ENCODE data around the gene BUB1. TPM values are rescaled to one million over a fixed set of nuclear protein-coding genes. Genes with fewer than 3 reads are reported as not detected.
"Not testable (repeated sequence)": the region's sequence is repeated elsewhere in the genome, so short reads cannot be mapped to it uniquely, and the experiment has no call there.

Gene BUB1
- total and polyA plus RNA-seq, 2 experiments from 2014 or later = 13.0 to 21.3 TPM

- H4K20me1 ChIP-seq (ENCODE audit: insufficient read depth); H2AFZ ChIP-seq; H3F3A ChIP-seq (ENCODE audit: insufficient read depth); H3K9ac ChIP-seq; H3K4me2 ChIP-seq (ENCODE audit: unreplicated experiment); H3K4me1 ChIP-seq (ENCODE audit: insufficient read depth); H3K27ac ChIP-seq; in situ Hi-C loops (cut with MboI); H3K4me3 ChIP-seq; H3K79me2 ChIP-seq (ENCODE audit: insufficient read depth); H3K9me2 ChIP-seq (ENCODE audit: insufficient read depth); H3K27me3 ChIP-seq (replicated peaks; ENCODE audit: insufficient read depth); DNase-seq; H3K9me3 ChIP-seq (ENCODE audit: low read depth); H3K36me3 ChIP-seq (ENCODE audit: low read depth): not testable (repeated sequence)
- WGBS, 2 experiments (ENCODE audit: low coverage in 1 of 2, low lambda C conversion rate in 2 of 2, missing lambda C conversion rate in 2 of 2) = 87 to 91% methylated on average over 5 to 6 of the region's 9 CpGs
Observed at GRCh38 chr2:110602139-110602538, 75.7 kb downstream of the BUB1 start.

DNA sequence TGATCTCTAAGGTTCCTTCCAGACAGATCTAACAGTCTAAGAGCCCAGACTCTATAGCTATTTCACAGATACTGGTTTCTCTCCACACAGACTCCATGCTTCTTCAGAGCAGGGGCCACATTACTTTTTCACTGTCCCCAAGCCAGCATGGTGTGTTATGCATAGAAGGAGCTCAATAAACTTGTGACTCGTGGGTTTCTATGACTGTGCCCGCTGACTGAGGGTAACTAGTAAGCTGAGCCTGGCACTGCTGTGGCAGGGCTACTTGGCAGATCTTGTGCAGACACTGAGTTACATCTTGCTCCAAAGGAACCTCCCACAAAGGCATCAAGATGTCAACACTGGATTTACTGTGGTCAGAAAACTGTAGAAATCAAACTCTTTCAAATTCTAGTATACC, 85.9 kb downstream of the BUB1 start:
- in situ Hi-C loops (cut with MboI); H3K9me2 ChIP-seq (ENCODE audit: insufficient read depth); H2AFZ ChIP-seq; H3K27me3 ChIP-seq (replicated peaks; ENCODE audit: insufficient read depth); H4K20me1 ChIP-seq (ENCODE audit: insufficient read depth); H3K4me3 ChIP-seq; H3K9me3 ChIP-seq (ENCODE audit: low read depth); H3K27ac ChIP-seq; H3F3A ChIP-seq (ENCODE audit: insufficient read depth); H3K9ac ChIP-seq; H3K4me2 ChIP-seq (ENCODE audit: unreplicated experiment); H3K36me3 ChIP-seq (ENCODE audit: low read depth); DNase-seq; H3K4me1 ChIP-seq (ENCODE audit: insufficient read depth); H3K79me2 ChIP-seq (ENCODE audit: insufficient read depth): not testable (repeated sequence)
- no CpG with 5 or more reads among the region's 2 CpGs for WGBS, 2 experiments (ENCODE audit: low coverage in 1 of 2, low lambda C conversion rate in 2 of 2, missing lambda C conversion rate in 2 of 2)

DNA sequence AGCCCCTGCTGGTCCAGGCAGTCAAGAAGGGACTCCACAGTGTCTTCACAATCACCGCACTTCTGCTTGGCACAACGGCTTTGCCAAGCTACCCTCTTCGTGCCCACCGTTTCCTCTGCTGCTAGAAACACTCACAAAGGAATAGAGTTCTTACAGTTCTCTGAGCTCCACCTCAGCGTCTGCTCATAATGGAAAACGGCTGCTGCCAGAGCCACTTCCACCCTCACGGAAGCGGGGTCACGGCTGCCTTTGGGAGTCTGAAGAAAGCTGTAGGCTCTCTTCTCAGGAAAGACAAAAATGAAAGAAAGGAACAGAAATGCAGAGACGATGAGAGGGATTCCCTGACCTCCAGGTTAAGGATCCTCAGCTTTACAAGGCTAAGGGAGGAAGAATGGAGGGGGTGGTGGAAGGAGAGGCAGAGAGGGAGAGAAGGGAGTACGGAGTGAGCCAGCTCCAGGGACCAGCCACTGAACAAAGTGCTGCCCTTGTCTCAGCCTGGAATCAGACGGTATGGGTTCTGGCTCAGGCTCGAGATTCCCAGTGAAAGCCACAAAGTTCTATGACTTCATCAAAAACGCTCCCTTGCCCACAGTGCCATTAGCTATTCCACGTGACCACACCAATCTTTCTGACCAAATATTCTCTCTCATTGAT, 88.1 kb downstream of the BUB1 start:
- DNase-seq; H3K36me3 ChIP-seq (ENCODE audit: low read depth); H3K4me3 ChIP-seq; H3K27ac ChIP-seq; H3F3A ChIP-seq (ENCODE audit: insufficient read depth); H3K4me2 ChIP-seq (ENCODE audit: unreplicated experiment); H3K9ac ChIP-seq; H3K27me3 ChIP-seq (replicated peaks; ENCODE audit: insufficient read depth); H3K9me2 ChIP-seq (ENCODE audit: insufficient read depth); H4K20me1 ChIP-seq (ENCODE audit: insufficient read depth); H3K79me2 ChIP-seq (ENCODE audit: insufficient read depth); in situ Hi-C loops (cut with MboI); H2AFZ ChIP-seq; H3K4me1 ChIP-seq (ENCODE audit: insufficient read depth); H3K9me3 ChIP-seq (ENCODE audit: low read depth): not testable (repeated sequence)
- no CpG with 5 or more reads among the region's 15 CpGs for WGBS, 2 experiments (ENCODE audit: low coverage in 1 of 2, low lambda C conversion rate in 2 of 2, missing lambda C conversion rate in 2 of 2)

- in situ Hi-C loops (cut with MboI); DNase-seq; H3F3A ChIP-seq (ENCODE audit: insufficient read depth); H3K9ac ChIP-seq; H3K9me2 ChIP-seq (ENCODE audit: insufficient read depth); H3K27me3 ChIP-seq (replicated peaks; ENCODE audit: insufficient read depth); H3K4me3 ChIP-seq; H3K27ac ChIP-seq; H3K79me2 ChIP-seq (ENCODE audit: insufficient read depth); H2AFZ ChIP-seq; H3K4me1 ChIP-seq (ENCODE audit: insufficient read depth); H3K4me2 ChIP-seq (ENCODE audit: unreplicated experiment); H3K36me3 ChIP-seq (ENCODE audit: low read depth); H3K9me3 ChIP-seq (ENCODE audit: low read depth); H4K20me1 ChIP-seq (ENCODE audit: insufficient read depth): not testable (repeated sequence)
- no CpG with 5 or more reads among the region's 1 CpG for WGBS, 2 experiments (ENCODE audit: low coverage in 1 of 2, low lambda C conversion rate in 2 of 2, missing lambda C conversion rate in 2 of 2)
Observed at GRCh38 chr2:110588520-110588919, 89.3 kb downstream of the BUB1 start.

Other genes with a start within 250 kb of the BUB1 start
- gene LIMS4, start 205.2 kb downstream of the BUB1 start, total RNA-seq (2014; rRNA removed; shearing (Covaris generic)) = 1.0 TPM in 1 of 2 replicates, not detected in the other
- 1.8 and 2.0 TPM in 2 replicates for gene LIMS4, start 205.2 kb downstream of the BUB1 start, polyA plus RNA-seq (2016; fragmentation: Nextera tagmentation; extraction: Ambion mirVana)
- gene RGPD6, start 100.8 kb downstream of the BUB1 start, total RNA-seq (2014; rRNA removed; shearing (Covaris generic)) = 22.6 and 27.9 TPM in 2 replicates
- gene RGPD6, start 100.8 kb downstream of the BUB1 start, polyA plus RNA-seq (2016; fragmentation: Nextera tagmentation; extraction: Ambion mirVana) = 8.5 and 11.6 TPM in 2 replicates
- not detected in 2 replicates for gene ACOXL, start 54.5 kb upstream of the BUB1 start, total RNA-seq (2014; rRNA removed; shearing (Covaris generic))
- not detected in 2 replicates for gene ACOXL, start 54.5 kb upstream of the BUB1 start, polyA plus RNA-seq (2016; fragmentation: Nextera tagmentation; extraction: Ambion mirVana)

All from GM23248 (cell line).